A549 (cell line): ENCODE data around the gene CIT. TPM values are rescaled to one million over a fixed set of nuclear protein-coding genes. Genes with fewer than 3 reads are reported as not detected.

ENCODE experiments used
- ATAC-seq, 2 experiments: fragments of 200-7000 bp in 1 of 2; fragments of >200 bp in 1 of 2; cut with Nextera tagmentation in 1 of 2; cut with Tn5 transposase in 1 of 2; 3 replicates each; pipeline versions ENCODE4 v1.8.0 to v1.9.1; 2018 to 2020; ENCODE audit warnings: mild to moderate bottlenecking in 1 of 2, moderate library complexity in 1 of 2
- CTCF ChIA-PET: fragments of 300-600 bp; sonication (Branson Sonifier 250); formaldehyde crosslinking; extraction: SDS; loops from one replicate; lab custom pipeline; 2021; ENCODE audit warnings: antibody characterized with exemption, inconsistent platforms; lab: Yijun Ruan, JAX
- POLR2A ChIA-PET: fragments of 350-600 bp; formaldehyde crosslinking; extraction: SDS; loops from one replicate; lab custom pipeline; 2021; ENCODE audit warnings: antibody characterized with exemption, inconsistent platforms; lab: Yijun Ruan, JAX
- DNase-seq, 2 experiments: peaks; one replicate each; pipeline versions ENCODE4 v3.0.0 to v3.0.0-alpha.2; 2011 to 2016; ENCODE audit warnings: low read depth in 1 of 2, low spot score in 1 of 2
- FAIRE-seq: peaks from 2 replicates; lab custom pipeline; 2011; peaks lifted over from hg19 to GRCh38; lab: Jason Lieb, UNC
- H3K27ac ChIP-seq, 2 experiments: fragments of >200 bp; sonication (Bioruptor Twin); formaldehyde crosslinking; 3 replicates each; pipeline ENCODE4 v1.5.1; 2016 to 2017
- H3K4me1 ChIP-seq: fragments of >200 bp; sonication (Bioruptor Twin); formaldehyde crosslinking; 3 replicates; pipeline ENCODE4 v1.6.1; 2016
- H3K4me2 ChIP-seq: fragments of >200 bp; sonication (Bioruptor Twin); formaldehyde crosslinking; 3 replicates; pipeline ENCODE4 v1.6.1; 2016
- H3K4me3 ChIP-seq: fragments of >200 bp; sonication (Bioruptor Twin); formaldehyde crosslinking; 3 replicates; pipeline ENCODE4 v1.5.1; 2016
- H3K9me3 ChIP-seq: fragments of >200 bp; sonication (Bioruptor Twin); formaldehyde crosslinking; 3 replicates; pipeline ENCODE4 v1.6.1; 2016
- CTCF ChIP-seq: fragments of >200 bp; sonication (Bioruptor Twin); formaldehyde crosslinking; IDR thresholded peaks from 3 replicates; pipeline ENCODE4 v1.5.1; 2016
- EHMT2 ChIP-seq: fragments of 200-600 bp; sonication (generic); IDR thresholded peaks from 2 replicates; pipeline ENCODE4 v1.6.1; 2016; ENCODE audit warnings: antibody characterized with exemption, low read depth, mild to moderate bottlenecking, moderate library complexity
- EP300 ChIP-seq, 2 experiments: fragments of >200 bp; sonication (Bioruptor Twin); formaldehyde crosslinking; IDR thresholded peaks; 2 replicates in 1 of 2; 3 replicates in 1 of 2; pipeline ENCODE4 v1.6.1; 2016 to 2017
- FOSL2 ChIP-seq, 2 experiments: fragments of 450-650 bp in 1 of 2; fragments of >200 bp in 1 of 2; sonication (Bioruptor Twin) in 1 of 2; formaldehyde crosslinking; IDR thresholded peaks; 2 replicates each; pipeline versions ENCODE4 v1.5.0 to v1.6.1; 2016 to 2020; ENCODE audit warnings: mild to moderate bottlenecking in 1 of 2, moderate library complexity in 1 of 2
- HES2 ChIP-seq: fragments of >200 bp; sonication (Bioruptor Twin); formaldehyde crosslinking; IDR thresholded peaks from 2 replicates; pipeline ENCODE4 v1.6.1; 2016
- JUNB ChIP-seq: fragments of >200 bp; sonication (Bioruptor Twin); formaldehyde crosslinking; IDR thresholded peaks from 2 replicates; pipeline ENCODE4 v1.6.1; 2016
- KDM5A ChIP-seq: fragments of 200-600 bp; sonication (generic); IDR thresholded peaks from 2 replicates; pipeline ENCODE4 v1.6.1; 2016; ENCODE audit warnings: antibody characterized with exemption, mild to moderate bottlenecking
- MYC ChIP-seq: IDR thresholded peaks from 2 replicates; pipeline ENCODE4 v1.6.1; 2012; ENCODE audit warnings: mild to moderate bottlenecking, inconsistent platforms, low read length, improper control_type of control experiment, borderline replicate concordance
- NPAS2 ChIP-seq: fragments of 250-450 bp; sonication (Bioruptor Pico); IDR thresholded peaks from 2 replicates; pipeline ENCODE4 v1.8.0; 2022; ENCODE audit warnings: mild to moderate bottlenecking, moderate library complexity, borderline replicate concordance
- PHF8 ChIP-seq: fragments of 200-600 bp; sonication (generic); IDR thresholded peaks from 2 replicates; pipeline ENCODE4 v1.6.1; 2016; ENCODE audit warnings: low read depth, mild to moderate bottlenecking, antibody characterized with exemption, moderate library complexity, borderline replicate concordance
- POLR2AphosphoS2 ChIP-seq: conservative IDR thresholded peaks from 2 replicates; pipeline ENCODE4 v1.6.1; 2012; ENCODE audit warnings: low read length, improper control_type of control experiment, inconsistent platforms
- RAD21 ChIP-seq, 2 experiments: fragments of >200 bp in 1 of 2; sonication (Bioruptor Twin) in 1 of 2; formaldehyde crosslinking in 1 of 2; IDR thresholded peaks in 1 of 2; conservative IDR thresholded peaks in 1 of 2; 2 replicates in 1 of 2; 3 replicates in 1 of 2; pipeline ENCODE4 v1.6.1; 2012 to 2018; ENCODE audit warnings: inconsistent platforms in 1 of 2
- RARB ChIP-seq: fragments of 250-450 bp; sonication (Bioruptor Pico); IDR thresholded peaks from 2 replicates; pipeline ENCODE4 v1.8.0; 2021; ENCODE audit warnings: mild to moderate bottlenecking, moderate library complexity
- RNF2 ChIP-seq: fragments of 200-600 bp; sonication (generic); IDR thresholded peaks from 2 replicates; pipeline ENCODE4 v1.6.1; 2016; ENCODE audit warnings: low read depth, mild to moderate bottlenecking, antibody characterized with exemption, moderate library complexity, borderline replicate concordance
- SMC3 ChIP-seq: fragments of >200 bp; sonication (Bioruptor Twin); formaldehyde crosslinking; IDR thresholded peaks from 3 replicates; pipeline ENCODE4 v1.6.1; 2018; ENCODE audit warnings: inconsistent platforms
- SREBF2 ChIP-seq: fragments of 450-650 bp; IDR thresholded peaks from 2 replicates; pipeline ENCODE4 v1.6.1; 2014; ENCODE audit warnings: mild to moderate bottlenecking, moderate library complexity
- TFCP2L1 ChIP-seq: fragments of 250-450 bp; sonication (Bioruptor Pico); IDR thresholded peaks from 2 replicates; pipeline ENCODE4 v1.5.0; 2021; ENCODE audit warnings: mild to moderate bottlenecking
- ZNF302 ChIP-seq: fragments of 250-450 bp; sonication (Bioruptor Pico); IDR thresholded peaks from 2 replicates; pipeline ENCODE4 v1.9.0; 2021; ENCODE audit warnings: inconsistent platforms, mild to moderate bottlenecking, moderate library complexity
- WGBS: methylation state at CpG from one replicate; pipeline ENCODE4 v1.1.6; 2017; ENCODE audit errors: missing lambda C conversion rate; 5-methylcytosine and 5-hydroxymethylcytosine counted together
- polyA plus RNA-seq, 4 experiments: library from polyadenylated mRNA; depleted of rRNA in 3 of 4; stranded (reverse); fragments of >200 nt; fragmentation: RNase III in 1 of 4; extraction: RNeasy Plus Mini Kit Qiagen cat#74134 plus additional on column Dnase treatment in 1 of 4; gene quantifications; 2 replicates in 3 of 4; 3 replicates in 1 of 4; pipeline ENCODE4 v1.2.3, GENCODE V29; 2011 to 2017
- TF ChIP-seq, protein P1 (sequence below): fragments of 200-600 bp; sonication (generic); IDR thresholded peaks from 2 replicates; pipeline ENCODE4 v1.6.1; 2016; ENCODE audit warnings: antibody characterized with exemption, mild to moderate bottlenecking, moderate library complexity
- TF ChIP-seq, protein P2 (sequence below): IDR thresholded peaks from 2 replicates; pipeline ENCODE4 v1.6.1; 2012

Gene CIT
- polyA plus RNA-seq, 2 of the 4 experiments (the other 2 are of a cell fraction): 12.5 to 25.4 TPM

- no peaks in the 10 kb centered on the region for H3K4me1 ChIP-seq
- no peak overlapping the region for H3K27ac ChIP-seq
- peak overlapping the region; percentile 19; the same call in 2 of the 3 replicates for H3K4me2 ChIP-seq
- peak in 1 of 2 experiments; percentile 85; a peak in 3 of 6 replicates for ATAC-seq
- peak; percentile 57 to 64 for DNase-seq
- H3K9me3 ChIP-seq: no peaks in the 10 kb centered on the region
- peak; percentile 76 for FAIRE-seq
- POLR2A ChIA-PET: no interaction called here
- 26% methylated on average over 8 of the region's 8 CpGs for WGBS
- H3K4me3 ChIP-seq: no peak overlapping the region
- TF ChIP-seq RNF2: no peak
- no peak for TF ChIP-seq SREBF2
- no peak for TF ChIP-seq FOSL2 (IDR thresholded peaks at IDR 0.05)
- TF ChIP-seq FOSL2 (CRISPR knock-in tag; IDR thresholded peaks at IDR 0.05): no peak
- TF ChIP-seq SMC3: peak; percentile 59; the same call in 2 of the 3 replicates
- no peak for TF ChIP-seq MYC
- no peak for TF ChIP-seq JUNB
- no peak for TF ChIP-seq NPAS2 (CRISPR knock-in tag)
- no peak for TF ChIP-seq EHMT2
- no peak for TF ChIP-seq ZNF302 (CRISPR knock-in tag)
- TF ChIP-seq, protein P1, sequence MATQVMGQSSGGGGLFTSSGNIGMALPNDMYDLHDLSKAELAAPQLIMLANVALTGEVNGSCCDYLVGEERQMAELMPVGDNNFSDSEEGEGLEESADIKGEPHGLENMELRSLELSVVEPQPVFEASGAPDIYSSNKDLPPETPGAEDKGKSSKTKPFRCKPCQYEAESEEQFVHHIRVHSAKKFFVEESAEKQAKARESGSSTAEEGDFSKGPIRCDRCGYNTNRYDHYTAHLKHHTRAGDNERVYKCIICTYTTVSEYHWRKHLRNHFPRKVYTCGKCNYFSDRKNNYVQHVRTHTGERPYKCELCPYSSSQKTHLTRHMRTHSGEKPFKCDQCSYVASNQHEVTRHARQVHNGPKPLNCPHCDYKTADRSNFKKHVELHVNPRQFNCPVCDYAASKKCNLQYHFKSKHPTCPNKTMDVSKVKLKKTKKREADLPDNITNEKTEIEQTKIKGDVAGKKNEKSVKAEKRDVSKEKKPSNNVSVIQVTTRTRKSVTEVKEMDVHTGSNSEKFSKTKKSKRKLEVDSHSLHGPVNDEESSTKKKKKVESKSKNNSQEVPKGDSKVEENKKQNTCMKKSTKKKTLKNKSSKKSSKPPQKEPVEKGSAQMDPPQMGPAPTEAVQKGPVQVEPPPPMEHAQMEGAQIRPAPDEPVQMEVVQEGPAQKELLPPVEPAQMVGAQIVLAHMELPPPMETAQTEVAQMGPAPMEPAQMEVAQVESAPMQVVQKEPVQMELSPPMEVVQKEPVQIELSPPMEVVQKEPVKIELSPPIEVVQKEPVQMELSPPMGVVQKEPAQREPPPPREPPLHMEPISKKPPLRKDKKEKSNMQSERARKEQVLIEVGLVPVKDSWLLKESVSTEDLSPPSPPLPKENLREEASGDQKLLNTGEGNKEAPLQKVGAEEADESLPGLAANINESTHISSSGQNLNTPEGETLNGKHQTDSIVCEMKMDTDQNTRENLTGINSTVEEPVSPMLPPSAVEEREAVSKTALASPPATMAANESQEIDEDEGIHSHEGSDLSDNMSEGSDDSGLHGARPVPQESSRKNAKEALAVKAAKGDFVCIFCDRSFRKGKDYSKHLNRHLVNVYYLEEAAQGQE: no peak
- no peak for TF ChIP-seq HES2
- peak; percentile 87 for TF ChIP-seq CTCF
- TF ChIP-seq RARB (CRISPR knock-in tag): no peak
- peak; percentile 45 to 52; a peak in 4 of 5 replicates for TF ChIP-seq RAD21 (conservative IDR thresholded peaks at IDR 0.05 in 1 of 2, IDR thresholded peaks at IDR 0.05 in 1 of 2)
- TF ChIP-seq, all 56 proteins: peak for 3
- CTCF ChIA-PET: interaction anchor here (0.8 to 4.2 kb wide), 32 partner anchors 9 to 160 kb away, joined by 3 to 36 read pairs (median 4); partner anchors contain the start of gene PRKAB1
Measured at GRCh38 chr12:119780786-119781434, 96.2 kb downstream of the CIT start.

GRCh38 chr12:119775246-119775895 lies 101.7 kb downstream of the CIT start:
- WGBS: 94% methylated on average over 7 of the region's 7 CpGs
- no peak for DNase-seq
- TF ChIP-seq, protein P2, sequence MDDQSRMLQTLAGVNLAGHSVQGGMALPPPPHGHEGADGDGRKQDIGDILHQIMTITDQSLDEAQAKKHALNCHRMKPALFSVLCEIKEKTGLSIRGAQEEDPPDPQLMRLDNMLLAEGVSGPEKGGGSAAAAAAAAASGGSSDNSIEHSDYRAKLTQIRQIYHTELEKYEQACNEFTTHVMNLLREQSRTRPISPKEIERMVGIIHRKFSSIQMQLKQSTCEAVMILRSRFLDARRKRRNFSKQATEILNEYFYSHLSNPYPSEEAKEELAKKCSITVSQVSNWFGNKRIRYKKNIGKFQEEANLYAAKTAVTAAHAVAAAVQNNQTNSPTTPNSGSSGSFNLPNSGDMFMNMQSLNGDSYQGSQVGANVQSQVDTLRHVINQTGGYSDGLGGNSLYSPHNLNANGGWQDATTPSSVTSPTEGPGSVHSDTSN: no peak
- TF ChIP-seq RAD21 (conservative IDR thresholded peaks at IDR 0.05 in 1 of 2, IDR thresholded peaks at IDR 0.05 in 1 of 2): no peak
- no peak for TF ChIP-seq FOSL2 (IDR thresholded peaks at IDR 0.05)
- TF ChIP-seq FOSL2 (CRISPR knock-in tag; IDR thresholded peaks at IDR 0.05): no peak
- TF ChIP-seq EHMT2: no peak
- no peak for TF ChIP-seq EP300 (IDR thresholded peaks at IDR 0.05)
- TF ChIP-seq PHF8: no peak
- no peak for TF ChIP-seq TFCP2L1 (CRISPR knock-in tag)
- no peak for TF ChIP-seq KDM5A
- no peak for TF ChIP-seq POLR2AphosphoS2
- TF ChIP-seq, all 56 proteins: peak for 0
- no peaks in the 10 kb centered on the region for H3K4me1 ChIP-seq
- no peaks in the 10 kb centered on the region for H3K9me3 ChIP-seq
- no peak for ATAC-seq
- ChIA-PET CTCF (no interaction called here), POLR2A (no interaction called here)
- no peak overlapping the region for H3K27ac ChIP-seq
- H3K4me2 ChIP-seq: no peak overlapping the region
- no peak for FAIRE-seq
- H3K4me3 ChIP-seq: no peak overlapping the region
